K562 (cell line): Measurements from ENCODE around the gene LIMS2. TPM values are rescaled to one million over a fixed set of nuclear protein-coding genes. Genes with fewer than 3 reads are reported as not detected.

Experiments used
- ATAC-seq: fragments of 200-7000 bp; cut with Tn5 transposase; 3 replicates; pipeline ENCODE4 v1.9.1; 2020; ENCODE audit warnings: moderate library complexity
- BruUV-seq: library from RNA; stranded (reverse); fragments of 400-500 nt; replicated peaks from 2 replicates; lab custom pipeline; 2021; lab: Mats Ljungman, UMichigan
- CTCF ChIA-PET: fragments of 300-600 bp; formaldehyde crosslinking; extraction: SDS; loops from one replicate; lab custom pipeline; 2021; ENCODE audit warnings: low intra/inter-chr PET ratio; lab: Yijun Ruan, JAX
- POLR2A ChIA-PET: fragments of 300-600, 350-650 bp; sonication (Branson Sonifier 250); formaldehyde crosslinking; extraction: SDS; loops from one replicate; lab custom pipeline; 2021; ENCODE audit warnings: antibody characterized with exemption, inconsistent platforms; lab: Yijun Ruan, JAX
- DNase-seq, 4 experiments: peaks; one replicate each; pipeline versions ENCODE4 v3.0.0 to v3.0.0-alpha.2; 2011 to 2018; ENCODE audit warnings: low spot score in 3 of 4, mixed read lengths in 3 of 4; ENCODE audit errors: extremely low read depth in 1 of 4
- FAIRE-seq: peaks from 2 replicates; lab custom pipeline; 2011; peaks lifted over from hg19 to GRCh38; lab: Jason Lieb, UNC
- H2AFZ ChIP-seq: 2 replicates; pipeline ENCODE4 v1.6.0; 2011; ENCODE audit warnings: low read depth, low read length, control low read depth, inconsistent platforms
- H3K27ac ChIP-seq: fragments of 200-600 bp; 3 replicates; pipeline ENCODE4 v1.8.0; 2011; ENCODE audit warnings: low read depth, mild to moderate bottlenecking, control low read depth, inconsistent platforms, low read length, moderate library complexity, mixed read lengths; ENCODE audit errors: extremely low read depth
- H3K27me3 ChIP-seq, 2 experiments: fragments of 300-600 bp in 1 of 2; 2 replicates in 1 of 2; 3 replicates in 1 of 2; pipeline versions ENCODE4 v1.6.0 to v1.8.0; 2011; ENCODE audit warnings: inconsistent platforms in 2 of 2, low read length in 2 of 2, mild to moderate bottlenecking in 1 of 2, mixed read lengths in 1 of 2, moderate library complexity in 1 of 2; ENCODE audit not compliant: control insufficient read depth in 2 of 2, insufficient read depth in 2 of 2
- H3K36me3 ChIP-seq: fragments of 300-600 bp; 3 replicates; pipeline ENCODE4 v1.8.0; 2011; ENCODE audit warnings: mild to moderate bottlenecking, low read length, inconsistent platforms; ENCODE audit not compliant: control insufficient read depth, insufficient read depth
- H3K4me1 ChIP-seq, 2 experiments: fragments of 200-600 bp in 1 of 2; replicated peaks in 1 of 2; 2 replicates in 1 of 2; 3 replicates in 1 of 2; pipeline versions ENCODE4 v1.5.1 to v1.8.0; 2011; ENCODE audit warnings: inconsistent platforms in 2 of 2, low read length in 2 of 2, mild to moderate bottlenecking in 1 of 2, mixed read lengths in 1 of 2, moderate library complexity in 1 of 2; ENCODE audit not compliant: control insufficient read depth in 2 of 2, insufficient read depth in 2 of 2
- H3K4me2 ChIP-seq: 2 replicates; pipeline ENCODE4 v1.6.1; 2011; ENCODE audit warnings: low read length, control low read depth, inconsistent platforms, mixed read lengths; ENCODE audit not compliant: insufficient read depth
- H3K4me3 ChIP-seq: fragments of 200-600 bp; sonication (generic), shearing (Covaris generic); 2 replicates; pipeline ENCODE4 v1.5.1; 2016; ENCODE audit warnings: control low read depth, inconsistent platforms
- H3K79me2 ChIP-seq: fragments of 200-600 bp; 3 replicates; pipeline ENCODE4 v1.8.0; 2011; ENCODE audit warnings: low read length, inconsistent platforms; ENCODE audit not compliant: control insufficient read depth, insufficient read depth
- H3K9ac ChIP-seq, 2 experiments: 2 replicates each; pipeline versions ENCODE4 v1.6.0 to v1.6.1; 2011; ENCODE audit warnings: low read depth in 2 of 2, low read length in 2 of 2, control low read depth in 1 of 2, inconsistent platforms in 1 of 2, mild to moderate bottlenecking in 1 of 2, mixed read lengths in 1 of 2; ENCODE audit not compliant: insufficient read depth in 1 of 2
- H3K9me1 ChIP-seq: one replicate; pipeline ENCODE4 v1.6.0; 2011; ENCODE audit warnings: inconsistent platforms, mild to moderate bottlenecking, low read length, moderate library complexity; ENCODE audit not compliant: control insufficient read depth, insufficient read depth
- H3K9me3 ChIP-seq: replicated peaks from 2 replicates; pipeline ENCODE4 v1.5.1; 2011; ENCODE audit warnings: low read depth, low read length, inconsistent platforms; ENCODE audit not compliant: control insufficient read depth, insufficient read depth
- H4K20me1 ChIP-seq: replicated peaks from 2 replicates; pipeline ENCODE4 v1.6.1; 2011; ENCODE audit warnings: low read length, inconsistent platforms, mixed read lengths; ENCODE audit not compliant: control insufficient read depth, insufficient read depth
- CREBBP ChIP-seq: IDR thresholded peaks from one replicate; pipeline ENCODE4 v1.6.1; 2012; ENCODE audit warnings: low read depth, mild to moderate bottlenecking, control low read depth, inconsistent platforms, low read length
- GTF2A2 ChIP-seq: IDR thresholded peaks from 2 replicates; pipeline ENCODE4 v1.6.1; 2016; ENCODE audit warnings: mild to moderate bottlenecking, missing genetic modification characterization, missing compliant biosample characterization
- MCM7 ChIP-seq, 2 experiments: fragments of 450-650 bp; IDR thresholded peaks; 2 replicates each; pipeline ENCODE4 v1.6.1; 2016 to 2018
- SOX6 ChIP-seq: fragments of 450-650 bp; IDR thresholded peaks from 2 replicates; pipeline ENCODE4 v1.6.1; 2014; ENCODE audit warnings: mild to moderate bottlenecking
- YBX1 ChIP-seq: fragments of 450-650 bp; IDR thresholded peaks from 2 replicates; pipeline ENCODE4 v1.7.1; 2016; ENCODE audit warnings: mild to moderate bottlenecking
- ZNF644 ChIP-seq: fragments of 200-800 bp; sonication (Bioruptor generic); IDR thresholded peaks from 2 replicates; pipeline ENCODE4 v1.6.1; 2016; ENCODE audit warnings: low read depth, missing genetic modification characterization, missing compliant biosample characterization
- ZNF740 ChIP-seq, 3 experiments: fragments of 200-800 bp in 1 of 3; sonication (Bioruptor generic) in 1 of 3; sonication (generic) in 1 of 3; formaldehyde crosslinking in 1 of 3; IDR thresholded peaks; 2 replicates each; pipeline versions ENCODE4 v1.6.1 to v1.8.0; 2016 to 2022; ENCODE audit warnings: mild to moderate bottlenecking in 2 of 3, missing compliant biosample characterization in 2 of 3, missing genetic modification characterization in 2 of 3, missing genetic modification reagents in 1 of 3
- WGBS: fragments of 100-300 bp; shearing (Covaris generic); methylation state at CpG from one replicate; pipeline ENCODE4 v1.1.6; 2016; ENCODE audit warnings: low coverage, mixed read lengths; ENCODE audit not compliant: insufficient coverage; ENCODE audit errors: missing lambda C conversion rate; 5-methylcytosine and 5-hydroxymethylcytosine counted together
- in situ Hi-C: fragments of 300-500 bp; cut with MboI; formaldehyde crosslinking; loops from 4 replicates; pipeline ENCODE4 v1.15.0; 2018; ENCODE audit warnings: inconsistent platforms, mixed read lengths
- intact Hi-C: fragments of 100-400 bp; cut with micrococcal nuclease; formaldehyde crosslinking; loops from 2 replicates; pipeline ENCODE4 v1.14.2; 2022
- polyA plus RNA-seq, 8 experiments: library from polyadenylated mRNA; depleted of rRNA in 4 of 8; stranded (reverse) in 5 of 8; unstranded in 3 of 8; fragments of >200 nt; fragmentation: Nextera tagmentation in 2 of 8; fragmentation: Illumina TruSeq in 1 of 8; extraction: Ambion mirVana in 2 of 8; extraction: Trizol in 1 of 8; gene quantifications; 2 replicates each; pipeline versions ENCODE4 v1.2.1 to v1.2.3, GENCODE V29; 2011 to 2014; ENCODE audit warnings: inconsistent platforms in 1 of 8, missing spikeins in 1 of 8
- total RNA-seq, 7 experiments: library from RNA; depleted of rRNA in 6 of 7; stranded (reverse); fragments of >200 nt in 6 of 7; fragmentation: Illumina TruSeq in 2 of 7; extraction: Trizol in 2 of 7; gene quantifications; 2 replicates each; pipeline versions ENCODE4 v1.2.1 to v1.2.3, GENCODE V29; 2011 to 2021; ENCODE audit warnings: low replicate concordance in 1 of 7

Gene LIMS2
- total and polyA plus RNA-seq, 9 of the 15 experiments (the other 6 are each of a cell fraction or from before 2014, with no cell fraction given): 0.04 to 0.22 TPM; not detected in 7

- BruUV-seq: no TSS peak
- no peak overlapping the region for H3K27ac ChIP-seq
- no peaks in the 10 kb centered on the region for H3K9me1 ChIP-seq
- H3K79me2 ChIP-seq: no peaks in the 10 kb centered on the region
- H3K4me2 ChIP-seq: no peak overlapping the region
- intact Hi-C loops (no loop called here), in situ Hi-C loops (no loop called here)
- H3K4me3 ChIP-seq: no peak overlapping the region
- TF ChIP-seq ZNF644 (tag) (no peak), ZNF740 (CRISPR knock-in tag; IDR thresholded peaks at IDR 0.05) (no peak), ZNF740 (tag; IDR thresholded peaks at IDR 0.05) (no peak), MCM7 (IDR thresholded peaks at IDR 0.05) (no peak), YBX1 (no peak), SOX6 (no peak), CREBBP (no peak), GTF2A2 (no peak)
- 4% methylated on average over 24 of the region's 28 CpGs for WGBS
- peaks cover 13% of the 10 kb centered on the region; the same call in 1 of the 2 replicates for H4K20me1 ChIP-seq
- no peak overlapping the region for H2AFZ ChIP-seq
- H3K27me3 ChIP-seq: peaks cover 53 to 85% of the 10 kb centered on the region in 2 experiments
- no peaks in the 10 kb centered on the region for H3K9me3 ChIP-seq
- DNase-seq: no peak
- H3K36me3 ChIP-seq: no peaks in the 10 kb centered on the region
- no peak for ATAC-seq
- no peak for FAIRE-seq
- CTCF ChIA-PET: no interaction called here
- H3K4me1 ChIP-seq: peaks cover 0 to 41% of the 10 kb centered on the region in 2 experiments; a peak in 2 of 5 replicates
- POLR2A ChIA-PET: interaction anchor here (0.8 to 1.3 kb wide), 3 partner anchors 9 to 37 kb away, joined by 3 to 6 read pairs (median 3); no protein-coding TSS in a partner anchor
- H3K9ac ChIP-seq: no peak overlapping the region
Observed at GRCh38 chr2:127650785-127651380, 24.4 kb downstream of the LIMS2 start.
